Measurements from ENCODE around the gene CD44. TPM values are rescaled to one million over a fixed set of nuclear protein-coding genes. Genes with fewer than 3 reads are reported as not detected.

Gene CD44
- total RNA-seq, 1 donor from 2014 or later = 548 TPM

GRCh38 chr11:35109041-35109440, 29.9 kb upstream of the CD44 start:
- intact Hi-C loops (cut with DNase I) = no loop called here
- no peak for TF ChIP-seq CTCF (IDR thresholded peaks at IDR 0.05)
- DNase-seq (no peak), ATAC-seq (no peak)
- Histone ChIP-seq H3K9me3 (no peaks in the 10 kb centered on the region), H3K36me3 (no peaks in the 10 kb centered on the region), H3K4me1 (peaks cover 16% of the 10 kb centered on the region), H3K27ac (no peak overlapping the region), H3K27me3 (no peaks in the 10 kb centered on the region), H3K4me3 (no peak overlapping the region)

GRCh38 chr11:35109827-35110226, 29.1 kb upstream of the CD44 start:
- intact Hi-C loops (cut with DNase I) = no loop called here
- no peak overlapping the region for H3K27ac ChIP-seq
- no peak for DNase-seq
- no peak overlapping the region for H3K4me3 ChIP-seq
- H3K27me3 ChIP-seq = no peaks in the 10 kb centered on the region
- ATAC-seq = no peak
- peaks cover 16% of the 10 kb centered on the region for H3K4me1 ChIP-seq
- no peak for TF ChIP-seq CTCF (IDR thresholded peaks at IDR 0.05)
- no peaks in the 10 kb centered on the region for H3K9me3 ChIP-seq
- H3K36me3 ChIP-seq = no peaks in the 10 kb centered on the region

- H3K4me1 ChIP-seq = peaks cover 16% of the 10 kb centered on the region
- no peaks in the 10 kb centered on the region for H3K27me3 ChIP-seq
- H3K27ac ChIP-seq = no peak overlapping the region
- no peak for DNase-seq
- H3K4me3 ChIP-seq = no peak overlapping the region
- ATAC-seq = peak; percentile 39
- no peak for TF ChIP-seq CTCF (IDR thresholded peaks at IDR 0.05)
- intact Hi-C loops (cut with DNase I) = no loop called here
- H3K9me3 ChIP-seq = no peaks in the 10 kb centered on the region
- H3K36me3 ChIP-seq = no peaks in the 10 kb centered on the region
These were observed 27.6 kb upstream of the CD44 start for GRCh38 chr11:35111161-35112055.

- peak; percentile 30 for ATAC-seq
- Histone ChIP-seq H3K4me1 (peaks cover 19% of the 10 kb centered on the region), H3K27ac (no peak overlapping the region), H3K9me3 (no peaks in the 10 kb centered on the region), H3K4me3 (no peak overlapping the region), H3K27me3 (no peaks in the 10 kb centered on the region), H3K36me3 (no peaks in the 10 kb centered on the region)
- intact Hi-C loops (cut with DNase I) = no loop called here
- no peak for TF ChIP-seq CTCF (IDR thresholded peaks at IDR 0.05)
- no peak for DNase-seq
These were observed 26.7 kb upstream of the CD44 start for GRCh38 chr11:35112056-35112845.

GRCh38 chr11:35112846-35113105, 26.2 kb upstream of the CD44 start:
- no peak overlapping the region for H3K4me3 ChIP-seq
- H3K27ac ChIP-seq = no peak overlapping the region
- TF ChIP-seq CTCF (IDR thresholded peaks at IDR 0.05) = no peak
- H3K4me1 ChIP-seq = peaks cover 19% of the 10 kb centered on the region
- H3K36me3 ChIP-seq = no peaks in the 10 kb centered on the region
- intact Hi-C loops (cut with DNase I) = no loop called here
- DNase-seq (no peak), ATAC-seq (no peak)
- no peaks in the 10 kb centered on the region for H3K27me3 ChIP-seq
- no peaks in the 10 kb centered on the region for H3K9me3 ChIP-seq

All from upper lobe of right lung (tissue), 1 donor.